Measurements from ENCODE around the gene BPIFB4. TPM values are rescaled to one million over a fixed set of nuclear protein-coding genes. Genes with fewer than 3 reads are reported as not detected.

The BPIFB4 gene
- total and polyA plus RNA-seq, 7 donors, result not detected

DNA sequence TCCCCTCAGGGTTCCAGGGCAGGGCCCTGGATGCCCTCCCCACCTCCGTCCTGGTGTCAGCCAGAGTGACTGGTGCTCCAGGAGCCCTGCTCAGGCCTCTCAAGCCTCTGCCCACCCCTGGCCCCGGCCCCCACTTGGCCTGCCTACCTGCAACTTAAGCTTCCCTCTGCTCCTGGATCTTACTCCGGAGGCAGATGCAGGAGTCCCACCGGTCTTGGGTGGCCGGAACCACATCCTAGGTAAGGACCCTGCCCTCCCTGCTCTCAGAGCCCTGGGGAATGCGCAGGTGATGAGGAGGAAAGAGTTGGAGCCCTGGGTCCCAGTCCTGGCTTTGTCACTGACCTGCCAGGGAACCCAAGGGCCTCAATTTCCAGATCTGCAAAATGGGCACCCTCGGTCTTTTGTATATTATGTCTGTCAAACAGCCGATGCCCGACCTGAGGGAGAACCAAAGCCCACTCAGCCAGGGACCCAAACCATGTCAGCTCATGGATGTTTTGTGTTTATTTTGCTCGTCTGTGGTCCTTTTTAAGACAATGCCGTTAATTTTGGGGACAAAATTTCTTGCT lies 54.0 kb downstream of the BPIFB4 start:
- no peak overlapping the region for H3K4me3 ChIP-seq
- no peak overlapping the region for H3K27ac ChIP-seq
- H3K27me3 ChIP-seq (ENCODE audit: insufficient read depth in 3 of 3, low read length in 2 of 3), result peaks cover 0 to 4% (median 2%) of the 10 kb centered on the region in 3 donors
- DNase-seq (no peak), ATAC-seq (no peak)
- TF ChIP-seq, protein P1, sequence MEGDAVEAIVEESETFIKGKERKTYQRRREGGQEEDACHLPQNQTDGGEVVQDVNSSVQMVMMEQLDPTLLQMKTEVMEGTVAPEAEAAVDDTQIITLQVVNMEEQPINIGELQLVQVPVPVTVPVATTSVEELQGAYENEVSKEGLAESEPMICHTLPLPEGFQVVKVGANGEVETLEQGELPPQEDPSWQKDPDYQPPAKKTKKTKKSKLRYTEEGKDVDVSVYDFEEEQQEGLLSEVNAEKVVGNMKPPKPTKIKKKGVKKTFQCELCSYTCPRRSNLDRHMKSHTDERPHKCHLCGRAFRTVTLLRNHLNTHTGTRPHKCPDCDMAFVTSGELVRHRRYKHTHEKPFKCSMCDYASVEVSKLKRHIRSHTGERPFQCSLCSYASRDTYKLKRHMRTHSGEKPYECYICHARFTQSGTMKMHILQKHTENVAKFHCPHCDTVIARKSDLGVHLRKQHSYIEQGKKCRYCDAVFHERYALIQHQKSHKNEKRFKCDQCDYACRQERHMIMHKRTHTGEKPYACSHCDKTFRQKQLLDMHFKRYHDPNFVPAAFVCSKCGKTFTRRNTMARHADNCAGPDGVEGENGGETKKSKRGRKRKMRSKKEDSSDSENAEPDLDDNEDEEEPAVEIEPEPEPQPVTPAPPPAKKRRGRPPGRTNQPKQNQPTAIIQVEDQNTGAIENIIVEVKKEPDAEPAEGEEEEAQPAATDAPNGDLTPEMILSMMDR (IDR thresholded peaks at IDR 0.05), result no peak
- 76 to 79% (median 77%) methylated on average over 11 of the region's 11 CpGs for WGBS, 3 donors
- peaks cover 10% of the 10 kb centered on the region for H3K4me1 ChIP-seq
- no peaks in the 10 kb centered on the region for H3K9me3 ChIP-seq
- intact Hi-C loops (cut with DNase I), result no loop called here
- H3K36me3 ChIP-seq (ENCODE audit: insufficient read depth in 1 of 2, low read depth in 1 of 2), result no peaks in the 10 kb centered on the region

DNA sequence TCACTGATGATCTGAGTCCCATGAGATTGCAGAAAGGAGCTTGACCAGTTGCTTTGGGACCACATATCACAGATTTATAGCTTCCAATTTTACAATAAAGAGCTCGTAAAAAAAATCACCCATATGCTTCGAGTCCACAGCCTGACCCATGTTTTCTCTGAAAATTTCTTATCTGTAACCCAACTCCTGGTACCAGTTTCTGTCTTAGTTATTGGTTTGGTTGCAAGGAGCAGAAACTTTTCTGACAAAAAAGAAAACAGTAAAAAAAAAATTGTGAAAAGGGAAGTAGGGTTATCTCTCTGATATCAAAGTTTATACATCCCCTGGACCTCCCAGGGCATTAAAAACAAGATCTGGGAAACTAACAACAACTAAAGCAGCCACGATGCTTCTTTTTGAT lies 57.8 kb downstream of the BPIFB4 start:
- H3K4me3 ChIP-seq, result no peak overlapping the region
- TF ChIP-seq, protein P1 (IDR thresholded peaks at IDR 0.05), result no peak
- peaks cover 0 to 4% (median 2%) of the 10 kb centered on the region in 3 donors for H3K27me3 ChIP-seq (ENCODE audit: insufficient read depth in 3 of 3, low read length in 2 of 3)
- H3K9me3 ChIP-seq, result no peaks in the 10 kb centered on the region
- ATAC-seq (no peak), DNase-seq (no peak)
- H3K4me1 ChIP-seq, result no peaks in the 10 kb centered on the region
- no peaks in the 10 kb centered on the region for H3K36me3 ChIP-seq (ENCODE audit: insufficient read depth in 1 of 2, low read depth in 1 of 2)
- no peak overlapping the region for H3K27ac ChIP-seq
- 73 to 77% (median 74%) methylated on average over 3 of the region's 3 CpGs for WGBS, 3 donors
- intact Hi-C loops (cut with DNase I), result no loop called here

DNA sequence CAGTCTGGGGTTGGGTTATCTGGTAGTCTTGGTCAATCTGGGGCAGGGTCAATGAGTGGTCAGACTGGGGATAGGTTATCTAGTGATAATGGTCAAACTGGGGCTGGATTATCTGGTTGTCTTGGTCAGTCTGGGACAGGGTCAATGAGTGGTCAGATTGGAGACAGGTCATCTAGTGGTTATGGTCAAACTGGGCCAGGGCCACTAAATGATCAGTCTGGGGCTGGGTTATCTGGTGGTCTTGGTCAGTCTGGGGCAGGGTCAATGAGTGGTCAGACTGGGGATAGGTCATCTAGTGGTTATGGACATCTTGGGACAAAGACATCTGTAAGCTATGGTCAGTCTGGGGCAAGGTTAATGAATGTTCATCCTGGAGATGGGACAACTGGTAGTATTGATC lies 60.0 kb downstream of the BPIFB4 start:
- Histone ChIP-seq H3K9me3 (no peaks in the 10 kb centered on the region), H3K27ac (no peak overlapping the region), H3K4me3 (no peak overlapping the region), H3K36me3 (ENCODE audit: insufficient read depth in 1 of 2, low read depth in 1 of 2) (no peaks in the 10 kb centered on the region), H3K27me3 (ENCODE audit: insufficient read depth in 3 of 3, low read length in 2 of 3) (no peaks in the 10 kb centered on the region), H3K4me1 (no peaks in the 10 kb centered on the region)
- ATAC-seq, result no peak
- no peak for DNase-seq
- intact Hi-C loops (cut with DNase I), result no loop called here
- TF ChIP-seq, protein P1 (IDR thresholded peaks at IDR 0.05), result no peak

DNA sequence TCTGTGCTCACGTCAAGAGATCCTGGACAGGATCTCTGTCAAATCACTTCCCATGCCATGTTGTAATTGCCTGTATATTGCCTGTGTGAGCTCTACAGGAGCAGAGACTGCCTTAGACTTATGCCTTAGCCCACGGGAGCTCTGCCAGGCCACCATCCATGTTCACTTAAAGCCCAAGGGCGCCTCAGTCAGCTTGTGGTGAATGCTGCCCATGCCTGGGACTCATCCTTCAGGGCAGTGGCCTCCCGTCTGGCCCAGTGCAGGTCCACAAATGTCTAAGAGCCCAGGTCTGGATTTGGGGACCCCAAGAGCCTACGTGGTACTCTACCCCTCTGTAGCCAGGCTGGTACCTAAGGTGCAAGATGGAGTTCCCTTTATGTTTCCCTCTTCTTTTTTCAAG lies 66.1 kb downstream of the BPIFB4 start:
- ATAC-seq, result no peak
- no peak overlapping the region for H3K4me3 ChIP-seq
- TF ChIP-seq, protein P1 (IDR thresholded peaks at IDR 0.05), result no peak
- 65 to 73% (median 70%) methylated on average over 5 of the region's 5 CpGs for WGBS, 3 donors
- DNase-seq, result no peak
- peaks cover 0 to 2% (median 0%) of the 10 kb centered on the region in 3 donors for H3K27me3 ChIP-seq (ENCODE audit: insufficient read depth in 3 of 3, low read length in 2 of 3)
- intact Hi-C loops (cut with DNase I), result no loop called here
- H3K4me1 ChIP-seq, result no peaks in the 10 kb centered on the region
- H3K27ac ChIP-seq, result no peak overlapping the region
- H3K36me3 ChIP-seq (ENCODE audit: insufficient read depth in 1 of 2, low read depth in 1 of 2), result no peaks in the 10 kb centered on the region
- H3K9me3 ChIP-seq, result no peaks in the 10 kb centered on the region

DNA sequence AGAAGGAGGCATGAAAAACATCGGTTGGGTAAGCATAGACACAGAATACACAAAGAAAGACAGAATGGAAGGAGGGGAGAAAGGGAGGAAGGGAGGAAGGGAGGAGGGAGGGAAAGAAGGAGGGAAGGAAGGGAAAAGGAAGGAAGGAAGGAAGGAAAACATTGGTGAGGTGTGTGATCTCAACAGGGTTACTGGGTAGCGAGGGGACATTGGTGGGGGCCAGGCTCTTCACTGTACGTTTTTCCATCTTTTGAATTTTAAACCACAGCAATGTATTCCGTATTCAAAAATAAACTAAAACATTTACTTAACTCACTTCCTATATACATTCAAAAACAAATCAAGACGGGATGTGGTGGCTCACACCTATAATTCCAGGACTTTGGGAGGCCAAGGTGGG lies 67.9 kb downstream of the BPIFB4 start:
- Histone ChIP-seq H3K4me3 (no peak overlapping the region), H3K4me1 (no peaks in the 10 kb centered on the region), H3K36me3 (ENCODE audit: insufficient read depth in 1 of 2, low read depth in 1 of 2) (no peaks in the 10 kb centered on the region), H3K27ac (no peak overlapping the region), H3K27me3 (ENCODE audit: insufficient read depth in 3 of 3, low read length in 2 of 3) (peaks cover 0 to 2% (median 0%) of the 10 kb centered on the region in 3 donors), H3K9me3 (no peaks in the 10 kb centered on the region)
- ATAC-seq (no peak), DNase-seq (no peak)
- 78 to 85% (median 81%) methylated on average over 5 of the region's 5 CpGs for WGBS, 3 donors
- TF ChIP-seq, protein P1 (IDR thresholded peaks at IDR 0.05), result no peak
- intact Hi-C loops (cut with DNase I), result no loop called here

Measured in psoas muscle (tissue), 8 donors.